Vagina (tissue), 2 donors: ENCODE data around the gene DAPP1.

ENCODE experiments used
- POLR2A ChIP-seq, 2 donors: fragments of 450-650 bp; IDR thresholded peaks; one replicate each; pipeline ENCODE4 v1.6.1; 2017; ENCODE audit warnings: antibody characterized with exemption in 2 of 2, mild to moderate bottlenecking in 2 of 2, moderate library complexity in 2 of 2
- TF ChIP-seq, protein P1 (sequence below), 3 experiments: fragments of 450-650 bp in 2 of 3; fragments of 200-600 bp in 1 of 3; sonication (generic) in 1 of 3; IDR thresholded peaks; one replicate each; pipeline ENCODE4 v1.5.1; 2017 to 2019; ENCODE audit warnings: antibody characterized with exemption in 3 of 3, mild to moderate bottlenecking in 2 of 3, moderate library complexity in 2 of 3

DNA sequence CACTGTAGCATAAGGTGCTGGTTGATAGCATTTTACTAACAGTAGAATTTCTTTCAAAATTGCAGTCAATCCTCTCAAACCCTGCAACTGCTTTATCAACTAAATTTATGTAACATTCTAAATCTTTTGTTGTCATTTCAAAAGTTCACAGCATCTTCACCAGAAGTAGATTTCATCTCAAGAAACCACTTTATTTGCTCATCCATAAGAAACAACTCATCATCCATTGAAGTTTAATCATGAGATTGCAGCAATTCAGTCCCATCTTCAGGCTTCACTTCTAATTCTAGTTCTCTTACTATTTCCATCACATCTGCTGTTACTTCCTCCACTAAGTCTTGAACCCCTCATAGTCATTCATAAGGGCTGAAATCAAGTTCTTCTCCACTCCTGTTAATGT, 55.9 kb downstream of the DAPP1 start:
- TF ChIP-seq, protein P1, sequence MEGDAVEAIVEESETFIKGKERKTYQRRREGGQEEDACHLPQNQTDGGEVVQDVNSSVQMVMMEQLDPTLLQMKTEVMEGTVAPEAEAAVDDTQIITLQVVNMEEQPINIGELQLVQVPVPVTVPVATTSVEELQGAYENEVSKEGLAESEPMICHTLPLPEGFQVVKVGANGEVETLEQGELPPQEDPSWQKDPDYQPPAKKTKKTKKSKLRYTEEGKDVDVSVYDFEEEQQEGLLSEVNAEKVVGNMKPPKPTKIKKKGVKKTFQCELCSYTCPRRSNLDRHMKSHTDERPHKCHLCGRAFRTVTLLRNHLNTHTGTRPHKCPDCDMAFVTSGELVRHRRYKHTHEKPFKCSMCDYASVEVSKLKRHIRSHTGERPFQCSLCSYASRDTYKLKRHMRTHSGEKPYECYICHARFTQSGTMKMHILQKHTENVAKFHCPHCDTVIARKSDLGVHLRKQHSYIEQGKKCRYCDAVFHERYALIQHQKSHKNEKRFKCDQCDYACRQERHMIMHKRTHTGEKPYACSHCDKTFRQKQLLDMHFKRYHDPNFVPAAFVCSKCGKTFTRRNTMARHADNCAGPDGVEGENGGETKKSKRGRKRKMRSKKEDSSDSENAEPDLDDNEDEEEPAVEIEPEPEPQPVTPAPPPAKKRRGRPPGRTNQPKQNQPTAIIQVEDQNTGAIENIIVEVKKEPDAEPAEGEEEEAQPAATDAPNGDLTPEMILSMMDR (IDR thresholded peaks at IDR 0.05), result no peak
- TF ChIP-seq POLR2A (IDR thresholded peaks at IDR 0.05), result no peak
